GM20431 (cell line): ENCODE data around the gene UBN1.

ENCODE experiments used
- in situ Hi-C: fragments of 300-500 bp; cut with MseI, MboI; formaldehyde crosslinking; loops from one replicate; pipeline ENCODE4 v1.15.0; 2020; ENCODE audit warnings: low sequenced_read_pairs; ENCODE audit not compliant: unreplicated experiment

Gene UBN1

GRCh38 chr16:4855804-4856203, 8.5 kb downstream of the UBN1 start:
- in situ Hi-C loops = no loop called here

- in situ Hi-C loops = no loop called here
These were observed 12.1 kb downstream of the UBN1 start for GRCh38 chr16:4859190-4859899.

GRCh38 chr16:4859900-4860255, 12.6 kb downstream of the UBN1 start:
- in situ Hi-C loops = no loop called here

- in situ Hi-C loops = no loop called here
These were observed 13.6 kb downstream of the UBN1 start for GRCh38 chr16:4860727-4861342.

DNA sequence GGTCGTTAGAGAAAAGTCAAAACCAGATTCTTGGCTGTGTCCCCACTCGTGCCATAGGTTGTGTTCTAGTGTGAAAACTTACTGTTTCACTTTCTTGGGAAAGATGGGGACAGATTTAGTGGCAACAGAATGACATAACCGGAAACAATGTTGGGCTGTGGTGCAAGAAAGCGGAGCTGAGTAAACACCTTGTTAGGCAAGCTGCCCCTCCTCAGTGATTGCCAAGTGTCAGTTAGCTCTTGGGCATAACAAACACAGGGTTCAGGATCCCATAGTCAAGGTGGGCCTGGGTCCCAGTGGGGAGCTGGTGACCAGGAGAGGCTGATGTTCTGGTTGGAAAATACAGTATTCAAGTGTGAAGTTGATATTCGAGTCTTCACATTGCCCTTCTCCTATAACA, 15.4 kb downstream of the UBN1 start:
- in situ Hi-C loops = no loop called here

DNA sequence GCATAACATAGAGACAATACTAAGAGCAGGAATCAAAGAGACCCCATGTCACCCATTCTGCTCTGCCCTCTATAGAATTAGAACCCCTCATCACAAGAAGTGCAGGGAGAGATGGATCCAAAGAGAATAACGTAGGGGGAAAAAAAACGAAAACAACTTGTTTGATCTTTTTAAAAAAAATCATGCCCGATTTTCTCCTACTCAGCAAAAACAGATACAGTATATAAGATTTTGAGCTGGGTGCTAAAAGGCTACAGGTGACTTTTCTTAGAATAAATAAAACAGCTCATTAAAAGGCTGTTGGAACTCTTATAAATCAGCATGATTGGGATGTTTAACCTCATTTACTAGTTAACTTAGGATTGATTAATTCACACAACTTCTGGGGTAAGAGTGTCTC, 17.4 kb downstream of the UBN1 start:
- in situ Hi-C loops = no loop called here

DNA sequence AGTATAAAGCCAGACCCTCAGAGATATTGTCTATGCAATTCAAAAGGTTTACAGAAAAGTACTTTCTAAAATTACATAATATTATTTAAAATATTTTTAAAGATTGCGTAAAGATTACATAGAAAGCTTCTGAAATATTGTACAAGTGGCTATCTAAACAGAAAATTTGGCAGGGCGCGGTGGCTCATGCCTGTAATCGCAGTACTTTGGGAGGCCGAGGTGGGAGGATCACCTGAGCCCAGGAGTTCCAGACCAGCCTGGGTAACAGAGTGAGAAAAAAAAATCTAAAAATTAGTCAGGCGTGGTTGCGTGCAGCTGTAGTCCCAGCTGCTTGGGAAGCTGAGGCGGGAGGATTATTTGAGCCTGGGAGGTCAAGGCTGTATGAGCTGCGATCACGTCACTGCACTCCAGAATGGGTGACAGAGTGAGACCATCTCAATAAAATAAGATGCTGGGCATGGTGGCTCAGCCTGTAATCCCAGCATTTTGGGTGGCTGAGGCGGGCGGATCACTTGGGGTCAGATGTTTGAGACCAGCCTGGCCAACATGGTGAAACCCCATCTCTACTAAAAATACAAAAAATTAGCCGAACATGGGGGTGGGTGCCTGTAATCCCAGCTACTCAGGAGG, 18.1 kb downstream of the UBN1 start:
- in situ Hi-C loops = no loop called here

DNA sequence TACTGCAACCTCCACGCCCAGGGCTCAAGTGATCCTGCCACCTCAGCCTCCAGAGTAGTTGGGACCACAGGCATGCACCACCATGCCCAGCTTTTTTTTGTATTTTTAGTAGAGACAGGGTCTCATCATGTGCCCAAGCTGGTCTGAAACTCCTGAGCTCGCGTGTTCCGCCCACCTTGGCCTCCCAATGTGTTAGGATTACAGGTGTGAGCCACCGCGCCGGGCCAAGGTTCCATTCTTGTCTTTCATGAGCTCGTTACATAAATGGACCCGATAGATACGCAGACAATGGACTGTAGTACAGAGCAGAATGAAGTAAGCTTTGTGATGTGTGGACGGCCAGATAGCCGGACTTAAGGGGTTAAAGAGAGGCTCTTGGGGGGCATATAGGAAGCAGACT, 19.3 kb downstream of the UBN1 start:
- in situ Hi-C loops = no loop called here

- in situ Hi-C loops = no loop called here
These were observed 20.7 kb downstream of the UBN1 start for GRCh38 chr16:4868026-4868425.

GRCh38 chr16:4868535-4868934, 21.3 kb downstream of the UBN1 start:
- in situ Hi-C loops = no loop called here

- in situ Hi-C loops = no loop called here
These were observed 22.0 kb downstream of the UBN1 start for GRCh38 chr16:4869147-4869805.

DNA sequence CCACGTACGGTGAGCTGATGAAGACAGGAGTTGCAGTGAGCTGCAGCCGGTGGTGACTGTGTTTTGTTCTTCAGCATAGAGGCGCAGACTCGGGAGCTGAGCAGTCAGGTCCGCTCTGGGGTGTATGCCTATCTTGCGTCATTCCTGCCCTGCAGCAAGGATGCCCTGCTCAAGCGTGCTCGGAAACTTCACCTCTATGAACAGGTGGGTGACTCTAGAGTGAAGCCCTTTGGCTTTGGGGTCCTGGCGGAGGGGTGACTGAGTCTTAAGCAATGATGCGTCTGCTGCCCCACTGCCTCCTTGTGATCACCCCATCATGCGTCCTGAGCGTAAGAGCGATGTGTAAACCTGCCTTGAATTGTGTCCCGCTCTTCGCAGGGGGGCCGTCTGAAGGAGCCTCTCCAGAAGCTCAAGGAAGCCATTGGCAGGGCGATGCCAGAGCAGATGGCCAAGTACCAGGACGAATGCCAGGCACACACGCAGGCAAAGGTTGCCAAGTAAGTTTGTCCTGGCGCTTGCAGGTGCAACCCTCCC, 22.9 kb downstream of the UBN1 start:
- in situ Hi-C loops = no loop called here

DNA sequence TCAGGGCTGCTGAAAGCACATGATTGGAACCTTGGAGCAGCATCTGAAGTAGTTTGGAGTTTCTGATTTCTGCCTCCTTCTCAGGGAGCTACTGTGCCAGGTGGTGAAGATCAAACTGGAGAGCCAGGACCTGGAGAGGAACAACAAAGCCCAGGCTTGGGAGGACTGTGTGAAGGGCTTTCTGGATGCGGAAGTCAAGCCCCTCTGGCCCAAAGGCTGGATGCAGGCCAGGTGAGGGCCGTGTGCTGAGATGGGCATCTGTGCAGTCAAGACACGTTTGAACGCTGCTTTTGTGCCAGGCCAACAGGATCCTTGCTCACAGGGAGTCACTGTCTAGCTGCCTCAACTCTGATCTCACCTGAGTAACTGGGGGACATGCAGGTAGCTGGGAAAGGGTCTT, 23.8 kb downstream of the UBN1 start:
- in situ Hi-C loops = no loop called here

DNA sequence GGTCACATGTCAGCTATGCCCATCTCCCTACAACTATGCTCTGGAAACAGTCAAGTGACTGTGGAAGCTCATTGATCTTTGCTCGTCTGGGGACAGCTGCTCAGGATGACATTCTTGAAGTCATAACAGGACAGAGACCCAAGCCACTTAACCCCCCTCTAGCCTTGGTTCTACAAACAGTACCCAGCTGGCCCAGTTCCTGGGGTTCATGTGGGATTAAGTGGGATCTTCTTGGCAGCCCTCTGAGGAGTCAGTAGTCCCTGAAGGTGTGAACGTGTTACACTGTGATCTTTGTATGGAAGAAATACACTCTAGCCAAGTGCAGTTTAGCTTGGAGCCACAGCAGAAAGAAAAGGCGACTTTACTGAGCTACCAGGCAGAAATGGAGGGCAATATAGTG, 25.8 kb downstream of the UBN1 start:
- in situ Hi-C loops = no loop called here

GRCh38 chr16:4874666-4875065, 27.4 kb downstream of the UBN1 start:
- in situ Hi-C loops = no loop called here

GRCh38 chr16:4876646-4877379, 29.5 kb downstream of the UBN1 start:
- in situ Hi-C loops = no loop called here

DNA sequence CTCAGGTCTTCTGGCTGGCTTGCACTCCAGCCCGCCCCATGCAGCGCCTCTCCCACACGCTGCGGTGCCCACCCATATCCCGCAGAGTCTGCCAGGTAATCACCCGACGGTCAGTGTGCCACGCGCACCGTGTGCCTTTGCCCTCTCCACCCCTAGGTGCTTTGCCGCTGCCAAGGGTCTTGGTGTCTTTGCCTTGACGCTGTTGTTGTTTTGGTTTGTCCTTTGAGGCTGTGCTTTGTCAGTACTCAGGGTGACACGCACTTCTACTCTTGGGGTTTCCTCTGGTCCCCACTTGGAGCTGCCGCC, 30.1 kb downstream of the UBN1 start:
- in situ Hi-C loops = no loop called here

GRCh38 chr16:4879049-4879448, 31.8 kb downstream of the UBN1 start:
- in situ Hi-C loops = no loop called here

- in situ Hi-C loops = no loop called here
These were observed 32.8 kb downstream of the UBN1 start for GRCh38 chr16:4880006-4880580.

- in situ Hi-C loops = no loop called here
These were observed 34.8 kb downstream of the UBN1 start for GRCh38 chr16:4882000-4882632.
